Fibroblast of lung (primary cell): ENCODE data around the gene B4GAT1. TPM values are rescaled to one million over a fixed set of nuclear protein-coding genes. Genes with fewer than 3 reads are reported as not detected.

Experiments used
- DNase-seq, 2 donors: peaks; one replicate each; pipeline versions ENCODE4 v3.0.0 to v3.0.0-alpha.2; 2010; ENCODE audit warnings: low read depth in 2 of 2
- H2AFZ ChIP-seq: 2 replicates; pipeline ENCODE4 v1.5.1; 2012; ENCODE audit warnings: low read length, control low read depth, inconsistent platforms
- H3K27ac ChIP-seq: 2 replicates; pipeline ENCODE4 v1.5.1; 2011; ENCODE audit warnings: low read length, control low read depth; ENCODE audit not compliant: insufficient read depth
- H3K27me3 ChIP-seq: 2 replicates; pipeline ENCODE4 v1.5.1; 2011; ENCODE audit warnings: mild to moderate bottlenecking, low read length; ENCODE audit not compliant: control insufficient read depth, insufficient read depth
- H3K36me3 ChIP-seq: 2 replicates; pipeline ENCODE4 v1.5.1; 2011; ENCODE audit warnings: low read length; ENCODE audit not compliant: control insufficient read depth, insufficient read depth
- H3K4me1 ChIP-seq: 2 replicates; pipeline ENCODE4 v1.5.1; 2011; ENCODE audit warnings: low read length; ENCODE audit not compliant: control insufficient read depth, insufficient read depth; ENCODE audit errors: extremely low read depth
- H3K4me2 ChIP-seq: 2 replicates; pipeline ENCODE4 v1.5.1; 2011; ENCODE audit warnings: low read length, control low read depth; ENCODE audit not compliant: insufficient read depth; ENCODE audit errors: extremely low read depth
- H3K4me3 ChIP-seq, 4 experiments: fragments of 200-600 bp in 1 of 4; sonication (generic) in 1 of 4; replicated peaks in 1 of 4; 2 replicates each; pipeline ENCODE4 v1.5.1; 2011 to 2016; ENCODE audit warnings: low read length in 4 of 4, low read depth in 3 of 4, mild to moderate bottlenecking in 3 of 4, control low read depth in 2 of 4, inconsistent platforms in 1 of 4, mixed read lengths in 1 of 4; ENCODE audit not compliant: insufficient read depth in 1 of 4; ENCODE audit errors: control extremely low read depth in 1 of 4
- H3K79me2 ChIP-seq: 2 replicates; pipeline ENCODE4 v1.5.1; 2012; ENCODE audit warnings: mild to moderate bottlenecking, low read length, inconsistent platforms; ENCODE audit not compliant: control insufficient read depth, insufficient read depth
- H3K9ac ChIP-seq: 2 replicates; pipeline ENCODE4 v1.5.1; 2011; ENCODE audit warnings: mild to moderate bottlenecking, low read length, control low read depth; ENCODE audit not compliant: insufficient read depth
- H3K9me3 ChIP-seq: 2 replicates; pipeline ENCODE4 v1.5.1; 2012; ENCODE audit warnings: low read depth, low read length; ENCODE audit not compliant: control insufficient read depth, insufficient read depth
- H4K20me1 ChIP-seq: 2 replicates; pipeline ENCODE4 v1.5.1; 2011; ENCODE audit warnings: low read length; ENCODE audit not compliant: control insufficient read depth, insufficient read depth; ENCODE audit errors: extremely low read depth
- CTCF ChIP-seq, 2 donors: IDR thresholded peaks in 1 of 2; conservative IDR thresholded peaks in 1 of 2; 1 replicate in 1 of 2; 2 replicates in 1 of 2; pipeline ENCODE4 v1.5.1; 2011 to 2012; ENCODE audit warnings: low read length in 2 of 2, control low read depth in 1 of 2, inconsistent platforms in 1 of 2, low read depth in 1 of 2, mild to moderate bottlenecking in 1 of 2
- EZH2 ChIP-seq: IDR thresholded peaks from 2 replicates; pipeline ENCODE4 v1.5.1; 2012; ENCODE audit warnings: low read length, control low read depth, mild to moderate bottlenecking; ENCODE audit errors: missing control alignments
- polyA plus RNA-seq, 2 donors: library from polyadenylated mRNA; depleted of rRNA in 1 of 2; stranded (reverse) in 1 of 2; unstranded in 1 of 2; fragments of >200 nt; gene quantifications; 2 replicates each; pipeline ENCODE4 v1.2.1, GENCODE V29; 2011 to 2012; ENCODE audit warnings: missing spikeins in 1 of 2
- total RNA-seq: library from RNA; depleted of rRNA; stranded (reverse); fragments of >200 nt; gene quantifications from 2 replicates; pipeline ENCODE4 v1.2.1, GENCODE V29; 2014

Gene B4GAT1
- total and polyA plus RNA-seq, 2 donors (not counting 1 experiment from before 2014, with no cell fraction given) = 13.1 to 48.9 TPM

- no peaks in the 10 kb centered on the region for H3K79me2 ChIP-seq
- no peak overlapping the region for H3K4me3 ChIP-seq
- H3K4me2 ChIP-seq = no peak overlapping the region
- H3K27me3 ChIP-seq = no peaks in the 10 kb centered on the region
- no peak for TF ChIP-seq EZH2
- no peak for TF ChIP-seq CTCF (conservative IDR thresholded peaks at IDR 0.05 in 1 of 2, IDR thresholded peaks at IDR 0.05 in 1 of 2; ENCODE audit: low read depth in 1 of 2, low read length in 2 of 2)
- H3K27ac ChIP-seq = no peak overlapping the region
- no peaks in the 10 kb centered on the region for H3K9me3 ChIP-seq
- no peak overlapping the region for H3K9ac ChIP-seq
- no peak for DNase-seq
- no peaks in the 10 kb centered on the region for H3K4me1 ChIP-seq
- no peaks in the 10 kb centered on the region for H4K20me1 ChIP-seq
- no peak overlapping the region for H2AFZ ChIP-seq
- no peaks in the 10 kb centered on the region for H3K36me3 ChIP-seq
These were observed 15.8 kb upstream of the B4GAT1 start for GRCh38 chr11:66363187-66363601.

GRCh38 chr11:66362481-66363147 lies 15.2 kb upstream of the B4GAT1 start:
- Histone ChIP-seq H3K4me1 (no peaks in the 10 kb centered on the region), H3K79me2 (no peaks in the 10 kb centered on the region)
- TF ChIP-seq EZH2 = no peak
- TF ChIP-seq CTCF (conservative IDR thresholded peaks at IDR 0.05 in 1 of 2, IDR thresholded peaks at IDR 0.05 in 1 of 2; ENCODE audit: low read depth in 1 of 2, low read length in 2 of 2) = no peak

GRCh38 chr11:66361502-66361941 lies 14.1 kb upstream of the B4GAT1 start:
- Histone ChIP-seq H3K27ac (no peak overlapping the region), H3K27me3 (no peaks in the 10 kb centered on the region), H3K4me2 (no peak overlapping the region), H3K4me3 (no peak overlapping the region), H3K79me2 (no peaks in the 10 kb centered on the region), H3K9ac (no peak overlapping the region), H3K4me1 (no peaks in the 10 kb centered on the region), H3K36me3 (no peaks in the 10 kb centered on the region), H3K9me3 (no peaks in the 10 kb centered on the region), H4K20me1 (no peaks in the 10 kb centered on the region), H2AFZ (no peak overlapping the region)
- TF ChIP-seq CTCF (conservative IDR thresholded peaks at IDR 0.05 in 1 of 2, IDR thresholded peaks at IDR 0.05 in 1 of 2; ENCODE audit: low read depth in 1 of 2, low read length in 2 of 2) = no peak
- TF ChIP-seq EZH2 = no peak
- DNase-seq = no peak

More at GRCh38 chr11:66362481-66363147, 15.2 kb upstream of the B4GAT1 start:
- Histone ChIP-seq H3K9ac (no peak overlapping the region), H3K9me3 (no peaks in the 10 kb centered on the region), H3K27me3 (no peaks in the 10 kb centered on the region), H3K27ac (no peak overlapping the region), H3K36me3 (no peaks in the 10 kb centered on the region), H4K20me1 (no peaks in the 10 kb centered on the region), H2AFZ (no peak overlapping the region), H3K4me3 (no peak overlapping the region), H3K4me2 (no peak overlapping the region)
- no peak for DNase-seq
